ENCODE measurements around the gene ADGRG1. TPM values are rescaled to one million over a fixed set of nuclear protein-coding genes. Genes with fewer than 3 reads are reported as not detected.

The ADGRG1 gene
- total RNA-seq, 1 experiment from 2014 or later, result 2.0 TPM

GRCh38 chr16:57706717-57707116 is 78.3 kb downstream of the ADGRG1 start (continued):
- TF ChIP-seq, protein P1, sequence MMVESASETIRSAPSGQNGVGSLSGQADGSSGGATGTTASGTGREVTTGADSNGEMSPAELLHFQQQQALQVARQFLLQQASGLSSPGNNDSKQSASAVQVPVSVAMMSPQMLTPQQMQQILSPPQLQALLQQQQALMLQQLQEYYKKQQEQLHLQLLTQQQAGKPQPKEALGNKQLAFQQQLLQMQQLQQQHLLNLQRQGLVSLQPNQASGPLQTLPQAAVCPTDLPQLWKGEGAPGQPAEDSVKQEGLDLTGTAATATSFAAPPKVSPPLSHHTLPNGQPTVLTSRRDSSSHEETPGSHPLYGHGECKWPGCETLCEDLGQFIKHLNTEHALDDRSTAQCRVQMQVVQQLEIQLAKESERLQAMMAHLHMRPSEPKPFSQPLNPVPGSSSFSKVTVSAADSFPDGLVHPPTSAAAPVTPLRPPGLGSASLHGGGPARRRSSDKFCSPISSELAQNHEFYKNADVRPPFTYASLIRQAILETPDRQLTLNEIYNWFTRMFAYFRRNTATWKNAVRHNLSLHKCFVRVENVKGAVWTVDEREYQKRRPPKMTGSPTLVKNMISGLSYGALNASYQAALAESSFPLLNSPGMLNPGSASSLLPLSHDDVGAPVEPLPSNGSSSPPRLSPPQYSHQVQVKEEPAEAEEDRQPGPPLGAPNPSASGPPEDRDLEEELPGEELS (CRISPR knock-in tag; IDR thresholded peaks at IDR 0.05), result no peak
- TF ChIP-seq, protein P2, sequence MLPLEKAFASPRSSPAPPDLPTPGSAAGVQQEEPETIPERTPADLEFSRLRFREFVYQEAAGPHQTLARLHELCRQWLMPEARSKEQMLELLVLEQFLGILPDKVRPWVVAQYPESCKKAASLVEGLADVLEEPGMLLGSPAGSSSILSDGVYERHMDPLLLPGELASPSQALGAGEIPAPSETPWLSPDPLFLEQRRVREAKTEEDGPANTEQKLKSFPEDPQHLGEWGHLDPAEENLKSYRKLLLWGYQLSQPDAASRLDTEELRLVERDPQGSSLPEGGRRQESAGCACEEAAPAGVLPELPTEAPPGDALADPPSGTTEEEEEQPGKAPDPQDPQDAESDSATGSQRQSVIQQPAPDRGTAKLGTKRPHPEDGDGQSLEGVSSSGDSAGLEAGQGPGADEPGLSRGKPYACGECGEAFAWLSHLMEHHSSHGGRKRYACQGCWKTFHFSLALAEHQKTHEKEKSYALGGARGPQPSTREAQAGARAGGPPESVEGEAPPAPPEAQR (CRISPR knock-in tag; IDR thresholded peaks at IDR 0.05), result no peak
- TF ChIP-seq KAT7 (CRISPR knock-in tag; IDR thresholded peaks at IDR 0.05; ENCODE audit: borderline replicate concordance) (no peak), IRF2 (CRISPR knock-in tag; IDR thresholded peaks at IDR 0.05; ENCODE audit: borderline replicate concordance, low read depth) (no peak), ZNF532 (CRISPR knock-in tag; IDR thresholded peaks at IDR 0.05; ENCODE audit: borderline replicate concordance) (no peak), TP53 (CRISPR knock-in tag; IDR thresholded peaks at IDR 0.05) (no peak), ZNF425 (CRISPR knock-in tag; conservative IDR thresholded peaks at IDR 0.05) (no peak), FOXP1 (CRISPR knock-in tag; IDR thresholded peaks at IDR 0.05; ENCODE audit: borderline replicate concordance) (no peak), NR1H2 (CRISPR knock-in tag; IDR thresholded peaks at IDR 0.05) (no peak), ZNF423 (CRISPR knock-in tag; IDR thresholded peaks at IDR 0.05) (no peak), ZBTB43 (CRISPR knock-in tag; IDR thresholded peaks at IDR 0.05) (no peak), ZNF317 (CRISPR knock-in tag; IDR thresholded peaks at IDR 0.05; ENCODE audit: borderline replicate concordance, low read depth) (no peak), FOXJ3 (CRISPR knock-in tag; IDR thresholded peaks at IDR 0.05; ENCODE audit: borderline replicate concordance) (no peak)

DNA sequence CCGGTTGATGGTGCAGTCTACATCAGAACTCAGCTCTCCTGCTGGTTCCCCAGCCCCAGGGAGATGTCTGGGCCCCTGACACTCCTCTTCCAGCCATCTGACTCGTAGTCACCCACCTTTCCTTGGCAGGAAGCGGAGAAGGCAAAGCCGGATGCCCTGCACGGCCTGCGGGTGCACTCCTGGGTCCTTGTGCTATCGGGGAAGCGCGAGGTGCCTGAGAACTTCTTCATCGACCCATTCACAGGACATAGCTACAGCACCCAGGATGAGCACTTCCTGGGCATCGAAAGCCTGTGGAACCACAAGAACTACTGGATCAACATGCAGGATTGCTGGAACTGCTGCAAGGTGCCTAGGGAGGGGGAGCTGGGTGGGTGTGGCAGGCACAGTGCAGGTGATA is 78.9 kb downstream of the ADGRG1 start:
- CTCF ChIA-PET, result interaction anchor here (0.6 kb wide), 1 partner anchor 83 kb away, joined by 5 read pairs; no protein-coding TSS in a partner anchor
- no peak for ATAC-seq
- peaks cover 7% of the 10 kb centered on the region; the same call in 1 of the 2 replicates for H3K9me3 Mint-ChIP-seq
- no peak for DNase-seq (ENCODE audit: low spot score)
- no peak overlapping the region for H3K27ac Mint-ChIP-seq
- H3K4me3 Mint-ChIP-seq, result no peak overlapping the region
- H3K36me3 Mint-ChIP-seq, result no peaks in the 10 kb centered on the region
- peaks cover 5% of the 10 kb centered on the region; the same call in 1 of the 2 replicates for H3K4me1 Mint-ChIP-seq
- POLR2A ChIA-PET, result no interaction called here
- H3K27me3 Mint-ChIP-seq (ENCODE audit: low read depth), result no peaks in the 10 kb centered on the region; the same call in 1 of the 2 replicates
- TF ChIP-seq EMX1 (CRISPR knock-in tag; IDR thresholded peaks at IDR 0.05) (no peak), ZNF138 (CRISPR knock-in tag; conservative IDR thresholded peaks at IDR 0.05) (no peak), SP1 (CRISPR knock-in tag; conservative IDR thresholded peaks at IDR 0.05) (no peak), FOXK1 (CRISPR knock-in tag; IDR thresholded peaks at IDR 0.05) (no peak), STAT6 (CRISPR knock-in tag; conservative IDR thresholded peaks at IDR 0.05; ENCODE audit: low read depth) (no peak)
- TF ChIP-seq, protein P3, sequence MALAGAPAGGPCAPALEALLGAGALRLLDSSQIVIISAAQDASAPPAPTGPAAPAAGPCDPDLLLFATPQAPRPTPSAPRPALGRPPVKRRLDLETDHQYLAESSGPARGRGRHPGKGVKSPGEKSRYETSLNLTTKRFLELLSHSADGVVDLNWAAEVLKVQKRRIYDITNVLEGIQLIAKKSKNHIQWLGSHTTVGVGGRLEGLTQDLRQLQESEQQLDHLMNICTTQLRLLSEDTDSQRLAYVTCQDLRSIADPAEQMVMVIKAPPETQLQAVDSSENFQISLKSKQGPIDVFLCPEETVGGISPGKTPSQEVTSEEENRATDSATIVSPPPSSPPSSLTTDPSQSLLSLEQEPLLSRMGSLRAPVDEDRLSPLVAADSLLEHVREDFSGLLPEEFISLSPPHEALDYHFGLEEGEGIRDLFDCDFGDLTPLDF (CRISPR knock-in tag; IDR thresholded peaks at IDR 0.05), result no peak
- TF ChIP-seq, protein P4, sequence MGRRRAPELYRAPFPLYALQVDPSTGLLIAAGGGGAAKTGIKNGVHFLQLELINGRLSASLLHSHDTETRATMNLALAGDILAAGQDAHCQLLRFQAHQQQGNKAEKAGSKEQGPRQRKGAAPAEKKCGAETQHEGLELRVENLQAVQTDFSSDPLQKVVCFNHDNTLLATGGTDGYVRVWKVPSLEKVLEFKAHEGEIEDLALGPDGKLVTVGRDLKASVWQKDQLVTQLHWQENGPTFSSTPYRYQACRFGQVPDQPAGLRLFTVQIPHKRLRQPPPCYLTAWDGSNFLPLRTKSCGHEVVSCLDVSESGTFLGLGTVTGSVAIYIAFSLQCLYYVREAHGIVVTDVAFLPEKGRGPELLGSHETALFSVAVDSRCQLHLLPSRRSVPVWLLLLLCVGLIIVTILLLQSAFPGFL (CRISPR knock-in tag; IDR thresholded peaks at IDR 0.05; ENCODE audit: borderline replicate concordance), result no peak
